ENCODE results near the gene ITGA1.
"Not testable (repeated sequence)": the region's sequence is repeated elsewhere in the genome, so short reads cannot be mapped to it uniquely, and the experiment has no call there.

Gene ITGA1

GRCh38 chr5:52976157-52976556 lies 188.4 kb downstream of the ITGA1 start:
- ATAC-seq = not testable (repeated sequence)

DNA sequence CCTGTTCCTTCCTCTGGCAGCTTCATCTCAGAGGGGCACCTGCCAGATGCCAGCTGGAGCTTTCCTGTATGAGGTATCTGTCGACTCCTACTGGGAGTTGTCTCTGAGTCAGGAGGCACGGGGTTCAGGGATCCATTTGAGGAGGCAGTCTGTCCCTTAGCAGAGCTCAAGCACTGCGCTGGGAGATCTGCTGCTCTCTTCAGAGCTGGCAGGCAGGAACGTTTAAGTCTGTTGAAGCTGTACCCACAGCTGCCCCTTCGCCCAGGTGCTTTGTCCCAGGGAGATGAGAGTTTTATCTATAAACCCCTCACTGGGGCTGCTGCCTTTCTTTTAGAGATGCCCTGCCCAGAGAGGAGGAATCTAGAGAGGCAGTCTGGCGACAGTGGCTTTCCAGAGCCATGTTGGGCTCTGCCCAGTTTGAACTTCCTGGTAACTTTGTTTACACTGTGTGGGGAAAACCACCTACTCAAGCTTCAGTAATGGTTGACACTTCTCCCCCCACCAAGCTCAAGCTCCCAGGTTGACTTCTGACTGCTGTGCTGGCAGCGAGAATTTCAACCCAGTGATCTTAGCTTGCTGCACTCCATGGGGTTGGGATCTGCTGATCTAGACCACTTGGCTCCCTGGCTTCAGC lies 189.7 kb downstream of the ITGA1 start:
- ATAC-seq = no peak

DNA sequence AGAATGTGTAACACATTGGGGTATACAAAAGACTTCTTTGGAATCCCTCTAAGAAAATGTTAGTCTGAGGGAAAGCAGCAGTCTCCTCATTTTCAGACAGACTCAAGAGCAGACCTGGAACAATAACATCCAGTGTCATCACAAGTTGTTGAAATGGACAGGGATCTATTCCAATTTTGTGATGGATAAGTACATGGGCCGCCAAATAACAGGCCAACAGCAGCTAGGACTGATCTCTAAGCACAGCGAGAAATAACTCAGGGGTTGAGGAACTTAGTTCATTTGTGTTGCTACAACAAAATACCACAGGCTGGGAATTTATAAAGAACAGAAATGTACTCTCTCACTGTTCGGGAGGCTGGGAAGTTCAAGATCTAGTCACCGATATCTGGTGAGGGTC lies 193.8 kb downstream of the ITGA1 start:
- ATAC-seq = no peak

GRCh38 chr5:52983731-52984636 lies 196.3 kb downstream of the ITGA1 start:
- ATAC-seq = no peak

GRCh38 chr5:52985306-52985705 lies 197.6 kb downstream of the ITGA1 start:
- no peak for ATAC-seq

- peak; percentile 74 to 79 for ATAC-seq
These were observed 200.1 kb downstream of the ITGA1 start for GRCh38 chr5:52987711-52988331.

- no peak for ATAC-seq
These were observed 200.8 kb downstream of the ITGA1 start for GRCh38 chr5:52988335-52989024.

DNA sequence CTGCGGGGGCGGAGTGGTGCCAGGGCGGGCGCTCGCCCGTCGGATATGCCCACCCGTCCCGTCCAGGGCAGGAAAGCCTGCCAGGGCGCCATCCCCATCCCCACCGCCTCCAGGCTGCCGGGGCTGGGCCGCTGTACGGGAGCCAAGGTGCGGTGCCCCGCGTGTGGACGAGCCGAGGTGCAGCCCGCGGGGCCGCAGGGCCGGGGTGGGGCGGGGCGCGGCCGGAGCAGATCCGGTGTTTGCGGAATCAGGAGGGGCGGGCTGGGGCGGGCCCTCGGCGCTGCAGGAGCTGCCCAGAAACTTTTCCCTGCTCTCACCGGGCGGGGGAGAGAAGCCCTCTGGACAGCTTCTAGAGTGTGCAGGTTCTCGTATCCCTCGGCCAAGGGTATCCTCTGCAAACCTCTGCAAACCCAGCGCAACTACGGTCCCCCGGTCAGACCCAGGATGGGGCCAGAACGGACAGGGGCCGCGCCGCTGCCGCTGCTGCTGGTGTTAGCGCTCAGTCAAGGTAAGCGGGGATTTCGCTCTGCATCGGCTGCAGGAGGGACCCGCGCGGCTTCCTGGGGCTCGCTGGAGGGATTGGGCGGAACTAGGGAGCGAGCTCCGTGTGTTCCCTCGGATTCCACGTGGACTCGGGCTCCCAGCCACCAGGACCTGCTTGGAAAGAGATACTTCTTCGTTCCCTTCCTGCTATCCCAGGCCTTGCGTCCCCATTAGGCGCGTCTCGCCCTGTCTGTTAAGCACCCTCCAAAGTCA lies 201.5 kb downstream of the ITGA1 start, which contains the start of gene ITGA2:
TSS of gene ITGA2 (plus strand) at position 328 of the 756 bp plus-strand sequence. CDS start at position 445, 117 bp downstream.
- peak in 1 of 2 donors; percentile 19 for ATAC-seq

GRCh38 chr5:52989781-52990527 lies 202.2 kb downstream of the ITGA1 start:
- ATAC-seq = no peak

- no peak for ATAC-seq
These were observed 202.8 kb downstream of the ITGA1 start for GRCh38 chr5:52990528-52990925.

- no peak for ATAC-seq
These were observed 205.7 kb downstream of the ITGA1 start for GRCh38 chr5:52993367-52993766.

DNA sequence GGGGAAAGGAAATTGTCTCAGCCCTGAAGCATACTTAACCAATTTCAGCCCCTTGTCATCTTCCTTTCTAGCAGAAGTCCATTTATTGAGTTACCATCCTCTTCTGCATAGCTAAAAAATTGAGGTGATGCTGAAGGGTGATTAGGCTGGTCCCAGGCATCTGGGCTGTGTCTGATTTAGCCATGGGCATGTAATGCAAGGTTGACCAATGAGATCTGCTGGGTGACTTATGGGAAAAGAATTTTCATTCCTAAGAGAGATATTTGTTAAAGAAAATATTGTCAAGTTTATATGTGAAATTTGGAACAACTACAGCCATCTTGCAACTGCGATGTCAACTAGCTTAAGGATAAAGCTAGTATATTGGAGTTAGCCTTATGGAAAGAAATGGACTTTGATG lies 206.6 kb downstream of the ITGA1 start:
- no peak for ATAC-seq

DNA sequence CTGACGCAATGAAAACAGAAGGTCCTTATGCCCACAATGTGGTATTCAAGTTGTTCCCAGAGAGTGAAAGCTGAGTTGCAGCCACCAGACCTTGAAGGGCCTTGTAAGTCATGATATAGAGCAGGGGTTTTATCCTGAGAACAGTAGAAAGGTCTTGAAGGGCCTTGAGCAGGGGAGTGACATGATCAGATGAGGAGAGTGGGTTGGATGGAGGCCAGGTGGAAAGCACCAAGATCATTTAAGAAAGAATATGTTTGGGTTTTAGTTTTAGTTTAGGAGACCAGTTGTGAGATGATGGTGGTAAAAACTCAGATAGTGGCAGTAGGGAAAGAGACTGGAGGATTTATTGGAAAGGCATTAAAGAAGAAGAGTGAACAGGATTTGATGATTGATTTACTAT lies 207.4 kb downstream of the ITGA1 start:
- no peak for ATAC-seq

- no peak for ATAC-seq
These were observed 208.2 kb downstream of the ITGA1 start for GRCh38 chr5:52995914-52996313.

GRCh38 chr5:52996979-52997378 lies 209.3 kb downstream of the ITGA1 start:
- ATAC-seq = no peak

DNA sequence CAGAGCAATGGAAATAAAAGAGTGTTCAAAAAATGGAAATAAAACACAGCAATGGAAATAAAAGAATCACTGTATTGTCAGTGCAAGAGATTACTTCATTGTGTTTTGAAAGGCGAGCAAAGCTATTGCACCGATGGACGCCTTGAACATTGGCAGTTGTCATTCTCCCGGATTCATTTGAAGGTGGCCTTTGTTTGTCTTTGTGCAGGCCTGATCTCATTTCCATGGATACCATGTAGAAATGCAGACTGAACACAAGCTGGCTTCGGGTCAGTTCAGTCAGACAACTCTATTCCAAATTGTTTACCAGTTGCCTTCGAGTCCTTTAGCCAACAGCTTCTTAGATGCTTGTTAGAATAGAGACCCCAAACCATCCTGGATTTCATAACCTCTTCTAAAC lies 209.7 kb downstream of the ITGA1 start:
- ATAC-seq = no peak

- no peak for ATAC-seq
These were observed 211.0 kb downstream of the ITGA1 start for GRCh38 chr5:52998552-52999313.

GRCh38 chr5:52999344-52999949 lies 211.7 kb downstream of the ITGA1 start:
- peak; percentile 48 to 51 for ATAC-seq

DNA sequence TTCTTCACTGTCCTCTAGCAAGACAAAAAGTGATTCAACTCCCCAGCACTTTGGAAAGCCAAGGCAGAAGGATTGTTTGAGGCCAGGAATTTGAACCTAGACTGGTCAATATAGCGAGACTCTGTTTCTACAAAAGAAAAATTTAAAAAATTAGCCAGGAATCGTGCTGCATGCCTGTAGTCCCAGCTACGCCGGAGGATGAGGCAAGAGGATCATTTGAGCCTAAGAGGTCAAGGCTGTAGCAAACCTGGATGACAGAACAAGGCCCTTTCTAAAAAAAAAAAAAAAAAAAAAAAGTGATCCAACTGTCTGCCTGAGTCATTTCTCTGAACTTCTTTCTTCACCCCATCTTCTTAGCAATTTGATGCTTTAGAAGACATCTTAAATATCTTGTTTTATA lies 213.8 kb downstream of the ITGA1 start:
- no peak for ATAC-seq

DNA sequence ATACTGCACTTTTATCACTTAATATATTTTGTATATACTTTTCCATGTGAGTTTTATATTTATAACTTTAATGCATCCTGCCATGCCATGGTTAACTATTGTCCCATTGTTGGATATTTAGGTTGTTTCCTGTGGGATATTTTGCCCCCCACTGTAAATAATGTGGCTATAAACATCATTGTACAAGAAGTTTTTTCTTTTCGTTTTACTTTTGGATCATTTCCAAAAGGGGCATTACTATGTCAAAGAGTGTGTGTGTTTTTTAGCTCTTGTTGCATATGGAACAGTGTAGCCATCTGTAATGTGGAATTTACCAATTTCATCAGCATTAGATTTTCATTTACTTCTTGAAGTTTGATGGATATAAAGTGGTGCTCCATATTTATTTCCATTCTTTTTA lies 214.8 kb downstream of the ITGA1 start:
- ATAC-seq = no peak
